ENCODE data around the gene CTNNA3.

DNA sequence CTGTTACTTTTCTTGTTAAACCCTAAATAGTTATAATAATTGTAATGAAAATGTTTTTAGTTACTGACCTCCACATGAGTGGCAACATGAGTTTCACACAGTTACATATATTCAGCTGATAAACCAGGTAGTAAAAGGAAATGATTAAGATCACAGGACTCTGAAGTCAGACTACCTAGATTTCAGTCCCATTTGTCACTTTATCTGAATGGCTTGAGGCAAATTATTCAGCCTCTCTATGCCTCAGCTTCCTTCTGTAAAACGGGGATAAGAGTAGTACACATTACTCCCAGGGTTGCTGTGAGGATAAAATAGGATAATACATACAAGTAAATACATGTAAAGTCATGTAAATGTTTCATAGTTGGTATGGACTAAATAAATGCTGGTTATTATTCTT is 1024.4 kb downstream of the CTNNA3 start:
- TF ChIP-seq CTCF (IDR thresholded peaks at IDR 0.05) (no peak), POLR2A (IDR thresholded peaks at IDR 0.05) (no peak)
